H9 (cell line): ENCODE data around the gene TMTC2. TPM values are rescaled to one million over a fixed set of nuclear protein-coding genes. Genes with fewer than 3 reads are reported as not detected.

Experiments used
- DNase-seq: peaks from one replicate; pipeline ENCODE4 v3.0.0-alpha.2; 2017
- H2AFZ ChIP-seq: one replicate; pipeline ENCODE4 v1.6.1; 2013; ENCODE audit warnings: mild to moderate bottlenecking, low read length, control low read depth, moderate library complexity
- H2AK5ac ChIP-seq: 2 replicates; pipeline ENCODE4 v1.6.1; 2013; ENCODE audit warnings: low read length, control low read depth, mixed read lengths; ENCODE audit not compliant: insufficient read length
- H2BK120ac ChIP-seq: one replicate; pipeline ENCODE4 v1.6.1; 2013; ENCODE audit warnings: low read depth, mild to moderate bottlenecking, low read length, control low read depth, inconsistent platforms; ENCODE audit not compliant: poor library complexity, severe bottlenecking
- H2BK12ac ChIP-seq: 2 replicates; pipeline ENCODE4 v1.6.1; 2013; ENCODE audit warnings: low read length, control low read depth, mixed read lengths, low read depth; ENCODE audit not compliant: insufficient read length
- H2BK15ac ChIP-seq: 2 replicates; pipeline ENCODE4 v1.6.1; 2013; ENCODE audit warnings: low read depth, low read length, control low read depth
- H2BK20ac ChIP-seq: one replicate; pipeline ENCODE4 v1.6.1; 2013; ENCODE audit warnings: low read depth, mild to moderate bottlenecking, low read length, control low read depth, inconsistent platforms; ENCODE audit not compliant: poor library complexity, severe bottlenecking
- H2BK5ac ChIP-seq: 2 replicates; pipeline ENCODE4 v1.6.1; 2013; ENCODE audit warnings: low read length, control low read depth, mixed read lengths; ENCODE audit not compliant: insufficient read length
- H3K14ac ChIP-seq: 2 replicates; pipeline ENCODE4 v1.6.1; 2013; ENCODE audit warnings: low read length, control low read depth; ENCODE audit not compliant: insufficient read depth
- H3K18ac ChIP-seq: 2 replicates; pipeline ENCODE4 v1.6.1; 2013; ENCODE audit warnings: low read depth, mild to moderate bottlenecking, mixed read lengths, low read length, control low read depth; ENCODE audit not compliant: insufficient read length
- H3K23ac ChIP-seq: 2 replicates; pipeline ENCODE4 v1.6.1; 2013; ENCODE audit warnings: low read length, control low read depth, mixed read lengths, low read depth; ENCODE audit not compliant: insufficient read length
- H3K23me2 ChIP-seq: 2 replicates; pipeline ENCODE4 v1.6.1; 2013; ENCODE audit warnings: low read depth, mild to moderate bottlenecking, mixed read lengths, low read length, control low read depth; ENCODE audit not compliant: insufficient read length, poor library complexity, severe bottlenecking
- H3K27ac ChIP-seq: 2 replicates; pipeline ENCODE4 v1.5.1; 2013; ENCODE audit warnings: low read length, control low read depth, mixed read lengths, low read depth; ENCODE audit not compliant: insufficient read length
- H3K27me3 ChIP-seq: 2 replicates; pipeline ENCODE4 v1.6.1; 2013; ENCODE audit warnings: low read length, control low read depth, inconsistent platforms; ENCODE audit not compliant: insufficient read depth
- H3K4ac ChIP-seq: 2 replicates; pipeline ENCODE4 v1.6.1; 2013; ENCODE audit warnings: low read depth, mild to moderate bottlenecking, control low read depth, inconsistent platforms, low read length, moderate library complexity
- H3K4me1 ChIP-seq: 2 replicates; pipeline ENCODE4 v1.6.1; 2013; ENCODE audit warnings: low read length, control low read depth, inconsistent platforms; ENCODE audit not compliant: insufficient read depth
- H3K4me2 ChIP-seq: 2 replicates; pipeline ENCODE4 v1.6.1; 2013; ENCODE audit warnings: low read length, control low read depth, mixed read lengths; ENCODE audit not compliant: insufficient read length, insufficient read depth
- H3K56ac ChIP-seq: 2 replicates; pipeline ENCODE4 v1.6.1; 2013; ENCODE audit warnings: low read depth, mild to moderate bottlenecking, mixed read lengths, low read length, control low read depth; ENCODE audit not compliant: insufficient read length
- H3K79me1 ChIP-seq: 2 replicates; pipeline ENCODE4 v1.6.1; 2013; ENCODE audit warnings: low read depth, mild to moderate bottlenecking, moderate library complexity, low read length, control low read depth, inconsistent platforms; ENCODE audit not compliant: insufficient read depth, poor library complexity, severe bottlenecking
- H3K79me2 ChIP-seq: 2 replicates; pipeline ENCODE4 v1.6.1; 2013; ENCODE audit warnings: low read length, control low read depth, inconsistent platforms; ENCODE audit not compliant: insufficient read depth
- H3K9ac ChIP-seq: 2 replicates; pipeline ENCODE4 v1.6.1; 2013; ENCODE audit warnings: low read length, control low read depth, mixed read lengths; ENCODE audit not compliant: insufficient read length; ENCODE audit errors: extremely low read depth
- H3K9me3 ChIP-seq: one replicate; pipeline ENCODE4 v1.6.1; 2013; ENCODE audit warnings: low read depth, low read length, inconsistent platforms; ENCODE audit not compliant: control insufficient read depth
- H3T11ph ChIP-seq: one replicate; pipeline ENCODE4 v1.6.1; 2013; ENCODE audit warnings: mild to moderate bottlenecking, low read length, control low read depth, inconsistent platforms
- H4K20me1 ChIP-seq: one replicate; pipeline ENCODE4 v1.6.1; 2013; ENCODE audit not compliant: control insufficient read depth, insufficient read length, insufficient read depth
- H4K5ac ChIP-seq: 2 replicates; pipeline ENCODE4 v1.6.1; 2013; ENCODE audit warnings: low read depth, mild to moderate bottlenecking, mixed read lengths, low read length, control low read depth; ENCODE audit not compliant: insufficient read length
- H4K8ac ChIP-seq: replicated peaks from 2 replicates; pipeline ENCODE4 v1.6.1; 2013; ENCODE audit warnings: low read length, control low read depth, mixed read lengths, low read depth; ENCODE audit not compliant: insufficient read length
- H4K91ac ChIP-seq: 2 replicates; pipeline ENCODE4 v1.6.1; 2013; ENCODE audit warnings: low read depth, mild to moderate bottlenecking, moderate library complexity, mixed read lengths, low read length, control low read depth; ENCODE audit not compliant: insufficient read length
- H3K27ac Mint-ChIP-seq, 3 experiments: 2 replicates in 2 of 3; 3 replicates in 1 of 3; pipeline ENCODE4 v1.8.0; 2020 to 2021; ENCODE audit warnings: mixed read lengths in 3 of 3, mild to moderate bottlenecking in 1 of 3, moderate library complexity in 1 of 3
- H3K27me3 Mint-ChIP-seq: 2 replicates; pipeline ENCODE4 v1.8.0; 2021; ENCODE audit warnings: low read depth, mild to moderate bottlenecking, moderate library complexity, mixed read lengths
- H3K36me3 Mint-ChIP-seq, 3 experiments: 2 replicates in 2 of 3; 3 replicates in 1 of 3; pipeline ENCODE4 v1.8.0; 2020 to 2021; ENCODE audit warnings: low read depth in 3 of 3, mixed read lengths in 3 of 3; ENCODE audit not compliant: insufficient read depth in 1 of 3
- H3K4me1 Mint-ChIP-seq, 2 experiments: 2 replicates each; pipeline ENCODE4 v1.8.0; 2020; ENCODE audit warnings: mixed read lengths in 2 of 2
- H3K4me3 Mint-ChIP-seq, 2 experiments: 2 replicates in 1 of 2; 3 replicates in 1 of 2; pipeline ENCODE4 v1.8.0; 2020 to 2021; ENCODE audit warnings: mild to moderate bottlenecking in 2 of 2, mixed read lengths in 2 of 2, moderate library complexity in 1 of 2
- H3K9me3 Mint-ChIP-seq, 2 experiments: 2 replicates in 1 of 2; 3 replicates in 1 of 2; pipeline ENCODE4 v1.8.0; 2020; ENCODE audit warnings: mild to moderate bottlenecking in 2 of 2, mixed read lengths in 2 of 2, moderate library complexity in 1 of 2
- total RNA-seq: library from RNA; stranded (reverse); gene quantifications from 2 replicates; pipeline ENCODE4 v1.2.1, GENCODE V29; 2021
- TF ChIP-seq, protein P1 (sequence below): fragments of 200-600 bp; sonication (generic); conservative IDR thresholded peaks from 3 replicates; pipeline ENCODE4 v1.8.0; 2021; ENCODE audit warnings: antibody characterized with exemption, mild to moderate bottlenecking

Gene TMTC2
- total RNA-seq, 1 experiment from 2014 or later = 3.1 TPM

DNA sequence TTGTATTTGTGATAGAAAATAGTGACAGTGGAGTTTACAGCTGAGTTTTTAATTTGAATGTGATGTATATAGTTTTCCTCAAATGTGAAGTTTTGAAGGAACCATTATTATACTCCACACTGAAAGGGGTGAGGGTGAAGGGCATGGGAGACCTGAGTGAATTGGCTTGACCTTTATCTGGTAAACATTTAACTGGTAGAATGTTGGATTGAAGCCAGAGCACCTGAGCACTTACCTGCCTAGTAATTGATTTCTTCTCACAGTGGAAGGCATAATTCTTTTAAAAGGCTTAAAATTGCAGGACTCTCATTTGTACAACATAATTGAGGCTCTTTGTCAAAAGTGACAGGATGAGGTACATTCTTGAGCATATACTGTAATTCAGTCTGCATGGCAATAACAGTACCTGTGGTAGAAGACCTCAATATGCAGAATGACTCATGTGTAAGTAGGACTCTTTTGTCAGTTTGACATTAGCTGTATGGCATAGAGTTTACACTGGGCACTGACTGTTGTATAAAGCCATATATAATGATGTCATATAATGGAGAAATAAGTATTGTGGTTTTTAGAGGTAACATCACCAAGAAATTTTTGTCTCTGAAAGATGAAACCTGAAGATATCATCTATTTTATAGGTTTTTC, 309.6 kb downstream of the TMTC2 start:
- Mint-ChIP-seq H3K27ac (no peak overlapping the region), H3K27me3 (no peaks in the 10 kb centered on the region), H3K4me3 (no peak overlapping the region), H3K4me1 (peaks cover 3 to 5% of the 10 kb centered on the region in 2 experiments; a peak in 2 of 4 replicates), H3K9me3 (peaks cover 12 to 13% of the 10 kb centered on the region in 2 experiments; a peak in 4 of 5 replicates), H3K36me3 (peaks cover 17 to 22% (median 17%) of the 10 kb centered on the region in 3 experiments)
- Histone ChIP-seq H3K4ac (no peak overlapping the region), H3K4me1 (no peaks in the 10 kb centered on the region), H4K5ac (no peak overlapping the region), H3K27ac (no peak overlapping the region), H2BK12ac (no peak overlapping the region), H2BK120ac (no peak overlapping the region), H4K91ac (no peak overlapping the region), H3K9ac (no peak overlapping the region), H3T11ph (no peak overlapping the region), H3K79me1 (no peaks in the 10 kb centered on the region), H2BK20ac (no peak overlapping the region), H3K56ac (no peak overlapping the region), H2BK5ac (no peak overlapping the region), H3K27me3 (no peaks in the 10 kb centered on the region), H3K79me2 (no peaks in the 10 kb centered on the region), H4K8ac (no peak overlapping the region), H3K4me2 (no peak overlapping the region), H3K14ac (no peak overlapping the region), H3K18ac (no peak overlapping the region), H4K20me1 (no peaks in the 10 kb centered on the region), H3K23ac (no peak overlapping the region), H3K23me2 (no peaks in the 10 kb centered on the region), H2BK15ac (no peak overlapping the region), H2AFZ (no peak overlapping the region), H3K9me3 (no peaks in the 10 kb centered on the region), H2AK5ac (no peak overlapping the region)
- DNase-seq = no peak
- TF ChIP-seq, protein P1, sequence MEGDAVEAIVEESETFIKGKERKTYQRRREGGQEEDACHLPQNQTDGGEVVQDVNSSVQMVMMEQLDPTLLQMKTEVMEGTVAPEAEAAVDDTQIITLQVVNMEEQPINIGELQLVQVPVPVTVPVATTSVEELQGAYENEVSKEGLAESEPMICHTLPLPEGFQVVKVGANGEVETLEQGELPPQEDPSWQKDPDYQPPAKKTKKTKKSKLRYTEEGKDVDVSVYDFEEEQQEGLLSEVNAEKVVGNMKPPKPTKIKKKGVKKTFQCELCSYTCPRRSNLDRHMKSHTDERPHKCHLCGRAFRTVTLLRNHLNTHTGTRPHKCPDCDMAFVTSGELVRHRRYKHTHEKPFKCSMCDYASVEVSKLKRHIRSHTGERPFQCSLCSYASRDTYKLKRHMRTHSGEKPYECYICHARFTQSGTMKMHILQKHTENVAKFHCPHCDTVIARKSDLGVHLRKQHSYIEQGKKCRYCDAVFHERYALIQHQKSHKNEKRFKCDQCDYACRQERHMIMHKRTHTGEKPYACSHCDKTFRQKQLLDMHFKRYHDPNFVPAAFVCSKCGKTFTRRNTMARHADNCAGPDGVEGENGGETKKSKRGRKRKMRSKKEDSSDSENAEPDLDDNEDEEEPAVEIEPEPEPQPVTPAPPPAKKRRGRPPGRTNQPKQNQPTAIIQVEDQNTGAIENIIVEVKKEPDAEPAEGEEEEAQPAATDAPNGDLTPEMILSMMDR = no peak
